Stimulated activated CD4-positive, alpha-beta T cell treated with anti-CD3 and anti-CD28 coated beads, Interleukin-15, amount 100 ng/mL, for 1 hour (primary cell): ENCODE data around the gene CCT6A.
"Not testable (repeated sequence)": the region's sequence is repeated elsewhere in the genome, so short reads cannot be mapped to it uniquely, and the experiment has no call there.

Source experiments
- DNase-seq, 2 donors: peaks; one replicate each; pipeline ENCODE4 v3.0.0-alpha.2; 2020; ENCODE audit warnings: low read depth in 1 of 2, low spot score in 1 of 2

Gene CCT6A

DNA sequence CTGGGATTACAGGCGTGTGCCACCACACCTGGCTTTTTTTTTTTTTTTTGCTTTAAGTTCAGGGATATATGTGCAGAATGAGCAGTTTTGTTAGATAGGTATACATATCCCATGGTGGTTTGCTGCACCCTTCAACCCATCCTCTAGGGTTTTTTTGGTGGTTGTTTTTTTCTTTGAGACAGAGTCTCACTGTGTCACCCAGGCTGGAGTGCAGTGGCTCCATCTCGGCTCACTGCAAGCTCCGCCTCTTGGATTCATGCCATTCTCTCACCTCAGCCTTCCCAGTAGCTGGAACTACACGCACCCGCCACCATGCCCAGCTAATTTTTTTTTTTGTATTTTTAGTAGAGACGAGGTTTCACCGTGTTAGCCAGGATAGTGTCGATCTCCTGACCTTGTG lies 2.8 kb upstream of the CCT6A start:
- not testable (repeated sequence) for DNase-seq

DNA sequence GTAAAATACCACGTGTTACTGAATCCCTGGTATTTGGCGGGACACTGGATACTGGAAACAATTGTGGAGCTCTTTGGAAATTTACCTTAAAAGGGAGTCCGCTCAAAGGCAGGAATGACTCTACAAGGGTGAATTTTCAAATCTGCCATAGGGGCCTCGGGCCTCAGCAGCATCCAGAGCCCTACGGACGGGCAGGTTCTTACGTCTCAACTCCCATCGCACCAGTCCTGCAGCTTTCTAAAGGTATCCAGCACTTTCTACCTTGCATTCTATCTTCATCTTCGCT lies 569 bp upstream of the CCT6A start:
- no peak for DNase-seq

DNA sequence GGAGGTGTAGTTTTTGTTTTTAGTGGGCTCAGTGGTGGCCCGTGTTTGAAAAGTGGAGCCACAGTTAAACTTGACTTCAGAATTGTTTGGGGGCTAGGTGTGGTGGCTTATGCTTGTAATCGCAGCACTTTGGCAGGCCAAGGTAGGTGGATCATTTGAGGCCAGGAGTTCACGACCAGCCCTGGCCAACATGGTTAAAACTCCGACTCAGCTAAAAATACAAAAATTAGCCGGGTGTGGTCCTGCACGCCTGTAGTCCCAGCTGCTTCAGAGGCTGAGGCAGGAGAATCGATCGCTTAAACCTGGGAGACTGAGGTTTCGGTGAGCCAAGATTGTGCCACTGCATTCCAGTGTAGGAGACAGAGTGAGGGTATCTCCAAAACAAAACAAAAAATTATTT lies 1.8 kb downstream of the CCT6A start:
- no peak for DNase-seq

DNA sequence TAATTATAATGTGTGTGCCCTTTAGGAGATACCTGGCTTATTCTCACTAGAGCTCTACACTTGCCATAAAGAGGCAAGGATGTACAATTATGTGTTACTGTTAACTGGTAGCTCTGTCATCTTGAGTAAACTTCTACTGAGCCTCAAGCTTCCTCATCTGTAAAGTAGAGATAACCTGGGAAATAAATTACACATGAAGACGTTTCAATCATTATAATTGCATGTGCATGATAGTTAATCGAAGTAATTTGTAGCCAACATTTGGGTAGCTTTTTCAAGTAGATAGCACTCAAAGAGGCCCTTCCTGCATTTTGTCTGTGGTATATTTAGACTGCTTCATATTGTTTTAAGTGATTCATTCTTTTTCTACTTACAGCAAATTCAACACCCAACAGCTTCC lies 2.4 kb downstream of the CCT6A start:
- no peak for DNase-seq

DNA sequence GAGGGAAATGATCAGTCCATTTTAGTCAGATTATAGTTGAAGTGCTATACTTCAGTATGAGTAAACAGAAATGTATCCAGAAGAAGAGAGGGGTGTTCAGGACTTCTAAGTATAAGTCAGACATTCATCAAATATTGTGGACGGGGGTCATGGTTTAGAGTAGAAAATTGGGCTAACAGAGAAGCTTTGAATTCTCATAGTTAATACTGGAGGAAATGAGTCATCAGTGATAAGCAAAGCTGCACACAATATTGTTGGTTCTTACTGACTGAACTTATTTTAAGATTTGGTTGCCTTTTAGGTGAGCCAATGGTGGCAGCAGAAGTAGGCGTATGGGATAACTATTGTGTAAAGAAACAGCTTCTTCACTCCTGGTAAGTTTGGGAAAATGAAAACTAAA lies 10.8 kb downstream of the CCT6A start:
- DNase-seq = no peak

DNA sequence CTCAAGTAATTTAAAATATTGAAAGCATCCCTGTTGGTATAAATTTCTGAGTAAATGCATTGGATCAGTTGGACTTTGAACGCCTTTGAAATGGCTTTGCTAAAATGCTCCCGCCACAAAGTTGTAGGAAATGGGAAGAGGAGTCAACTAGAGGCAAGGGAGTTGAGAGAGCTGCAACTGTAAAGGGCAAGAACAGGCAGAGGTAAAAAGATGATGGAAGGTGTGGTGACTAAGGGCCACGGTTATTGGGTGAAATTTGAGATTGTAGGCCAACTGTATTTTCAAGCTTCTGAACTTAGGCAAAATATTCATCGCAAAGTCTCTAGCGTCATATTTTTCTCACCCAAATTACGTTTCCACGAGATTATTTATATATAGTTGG lies 11.9 kb downstream of the CCT6A start:
- no peak for DNase-seq

DNA sequence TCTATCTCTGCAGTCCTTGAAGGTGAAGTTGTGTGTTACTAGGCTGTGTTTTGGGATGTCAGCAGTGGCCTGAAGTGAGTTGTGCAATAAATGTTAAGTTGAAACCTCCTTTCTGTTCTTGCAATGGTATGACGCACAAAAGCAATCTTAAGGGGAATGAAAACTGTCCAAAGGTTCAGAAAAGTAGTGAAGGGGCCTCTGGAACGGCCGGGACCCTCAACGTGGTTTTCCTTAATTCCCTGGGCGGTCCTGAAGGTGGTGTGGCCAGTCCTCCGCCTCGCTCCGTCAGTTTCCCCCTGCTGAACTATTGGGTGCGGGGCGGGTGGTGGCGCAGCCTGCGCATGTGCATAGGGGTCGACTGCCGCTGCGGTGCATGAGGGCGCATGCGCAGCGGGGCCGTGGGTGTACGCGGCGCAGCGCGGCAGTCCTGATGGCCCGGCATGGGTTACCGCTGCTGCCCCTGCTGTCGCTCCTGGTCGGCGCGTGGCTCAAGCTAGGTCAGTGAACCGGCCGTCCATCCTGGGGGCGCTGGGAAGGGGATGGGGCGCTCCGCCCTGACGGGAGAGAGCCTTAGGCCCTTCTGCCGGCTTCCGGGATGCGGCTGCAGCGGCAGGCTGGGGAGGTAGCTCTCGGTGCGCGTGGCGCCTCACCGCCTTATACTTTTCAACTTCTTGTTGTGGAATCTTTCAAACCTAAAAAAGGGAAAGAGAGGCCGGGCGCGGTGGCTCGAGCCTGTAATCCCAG lies 12.5 kb downstream of the CCT6A start, which contains the start of gene SUMF2:
Gene SUMF2, plus strand, starts transcription at position 405 of the 744 bp plus-strand sequence. Its CDS starts 26 bp downstream, at position 431.
- DNase-seq = peak; percentile 83 to 89

DNA sequence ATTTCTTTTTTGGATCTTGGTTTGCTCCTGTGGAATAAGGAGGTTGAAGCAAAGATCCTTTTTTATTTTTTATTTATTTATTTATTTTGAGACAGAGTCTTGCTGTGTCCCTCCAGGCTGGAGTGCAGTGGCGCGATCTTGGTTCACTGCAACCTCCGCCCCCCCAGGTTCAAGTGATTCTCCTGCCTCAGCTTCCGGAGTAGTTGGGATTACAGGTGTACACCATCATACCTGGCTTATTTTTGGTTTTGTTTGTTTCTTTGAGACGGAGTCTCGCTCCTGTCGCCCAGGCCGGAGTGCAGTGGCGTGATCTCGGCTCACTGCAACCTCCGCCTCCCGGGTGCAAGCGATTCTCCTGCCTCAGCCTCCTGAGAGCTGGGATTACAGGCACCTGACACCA lies 14.8 kb downstream of the CCT6A start:
- DNase-seq = not testable (repeated sequence)

DNA sequence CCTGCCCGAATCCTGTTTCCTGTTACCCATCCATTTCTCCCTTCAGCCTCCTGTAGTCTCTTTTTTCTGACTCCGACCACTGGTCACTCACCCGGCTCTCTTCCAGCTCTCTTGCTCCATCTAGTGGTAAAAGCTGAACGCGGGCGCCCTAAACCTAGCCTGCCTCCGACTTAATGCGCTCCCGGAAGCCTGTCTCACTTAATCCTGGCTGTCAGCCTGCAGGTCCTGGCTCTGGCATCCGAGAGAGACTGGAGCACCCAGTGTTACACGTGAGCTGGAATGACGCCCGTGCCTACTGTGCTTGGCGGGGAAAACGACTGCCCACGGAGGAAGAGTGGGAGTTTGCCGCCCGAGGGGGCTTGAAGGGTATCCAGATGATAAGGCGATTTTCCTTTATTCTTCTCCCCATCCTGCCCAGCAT lies 22.8 kb downstream of the CCT6A start:
- peak; percentile 34 to 35 for DNase-seq

DNA sequence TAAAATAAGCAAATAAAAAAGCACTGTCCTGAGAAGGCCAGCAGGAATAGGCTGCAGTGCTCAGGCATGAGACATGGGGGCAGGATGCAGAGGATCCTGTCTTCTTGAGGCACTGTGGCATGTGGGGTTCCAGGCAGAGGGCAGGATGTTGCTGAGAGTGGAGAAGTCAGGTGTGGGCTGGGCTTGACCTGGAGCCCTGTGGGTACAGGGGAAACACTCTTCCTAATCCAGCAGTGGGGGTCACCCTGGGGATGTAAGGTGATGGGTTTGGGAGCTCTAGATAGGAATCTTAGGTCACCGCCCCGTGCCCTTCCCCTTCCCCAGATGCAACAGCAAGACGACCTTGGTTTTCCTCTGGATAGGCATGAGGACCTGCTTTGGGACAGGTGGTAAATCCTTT lies 26.1 kb downstream of the CCT6A start:
- no peak for DNase-seq

DNA sequence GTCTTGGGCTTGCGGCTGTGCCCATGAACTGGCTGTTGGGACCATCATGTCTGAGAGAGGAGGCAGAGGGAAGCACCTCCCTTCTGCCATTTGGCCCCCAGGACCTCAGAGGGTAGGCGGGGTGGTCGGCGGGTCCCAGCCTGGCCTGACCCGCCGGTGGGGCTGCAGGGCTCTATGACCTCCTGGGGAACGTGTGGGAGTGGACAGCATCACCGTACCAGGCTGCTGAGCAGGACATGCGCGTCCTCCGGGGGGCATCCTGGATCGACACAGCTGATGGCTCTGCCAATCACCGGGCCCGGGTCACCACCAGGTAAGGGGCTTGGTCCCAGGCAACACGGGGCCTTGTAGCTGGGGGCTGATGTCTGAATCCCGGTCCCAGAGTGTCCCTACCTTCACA lies 26.6 kb downstream of the CCT6A start:
- no peak for DNase-seq

DNA sequence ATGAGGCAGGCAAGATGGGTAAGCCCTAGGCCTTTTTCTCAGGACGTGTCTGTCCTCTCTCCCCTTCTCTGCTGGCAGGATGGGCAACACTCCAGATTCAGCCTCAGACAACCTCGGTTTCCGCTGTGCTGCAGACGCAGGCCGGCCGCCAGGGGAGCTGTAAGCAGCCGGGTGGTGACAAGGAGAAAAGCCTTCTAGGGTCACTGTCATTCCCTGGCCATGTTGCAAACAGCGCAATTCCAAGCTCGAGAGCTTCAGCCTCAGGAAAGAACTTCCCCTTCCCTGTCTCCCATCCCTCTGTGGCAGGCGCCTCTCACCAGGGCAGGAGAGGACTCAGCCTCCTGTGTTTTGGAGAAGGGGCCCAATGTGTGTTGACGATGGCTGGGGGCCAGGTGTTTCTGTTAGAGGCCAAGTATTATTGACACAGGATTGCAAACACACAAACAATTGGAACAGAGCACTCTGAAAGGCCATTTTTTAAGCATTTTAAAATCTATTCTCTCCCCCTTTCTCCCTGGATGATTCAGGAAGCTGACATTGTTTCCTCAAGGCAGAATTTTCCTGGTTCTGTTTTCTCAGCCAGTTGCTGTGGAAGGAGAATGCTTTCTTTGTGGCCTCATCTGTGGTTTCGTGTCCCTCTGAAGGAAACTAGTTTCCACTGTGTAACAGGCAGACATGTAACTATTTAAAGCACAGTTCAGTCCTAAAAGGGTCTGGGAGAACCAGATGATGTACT lies 28.1 kb downstream of the CCT6A start:
- no peak for DNase-seq

DNA sequence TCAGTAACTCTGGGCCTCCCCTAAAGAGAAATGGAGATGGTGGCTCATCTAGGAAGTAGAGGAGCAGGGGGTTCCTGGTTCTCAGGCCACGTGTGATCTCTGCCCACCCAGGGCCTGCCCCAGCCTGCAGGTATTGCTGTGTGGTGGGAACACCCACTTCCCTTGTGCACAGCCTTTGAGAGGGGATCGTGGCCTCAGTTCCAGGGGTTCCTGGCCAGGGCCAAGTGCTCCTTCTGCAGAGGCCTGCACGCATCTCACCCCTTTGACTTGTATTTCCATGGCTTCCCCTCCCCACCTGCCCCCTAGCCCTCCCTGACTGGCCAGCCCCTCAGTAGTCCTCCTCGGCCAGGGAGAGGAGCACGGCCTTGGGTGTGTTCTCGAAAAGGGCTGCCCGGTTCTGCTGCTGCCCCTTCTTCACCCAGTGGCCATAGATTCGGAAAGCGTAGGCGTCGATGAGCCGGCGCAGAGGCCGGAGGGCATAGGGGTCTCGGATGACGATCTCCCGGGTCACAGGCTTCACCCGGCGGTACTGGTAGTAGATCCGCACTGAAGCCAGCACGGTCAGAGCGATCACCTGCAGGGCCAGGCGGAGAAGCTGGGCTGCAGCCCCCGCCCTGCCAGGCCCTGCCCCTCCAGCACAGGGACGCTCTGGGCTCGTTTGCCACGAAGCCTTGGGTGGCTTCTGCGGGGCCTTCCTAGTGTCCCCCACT lies 29.3 kb downstream of the CCT6A start:
- not testable (repeated sequence) for DNase-seq

DNA sequence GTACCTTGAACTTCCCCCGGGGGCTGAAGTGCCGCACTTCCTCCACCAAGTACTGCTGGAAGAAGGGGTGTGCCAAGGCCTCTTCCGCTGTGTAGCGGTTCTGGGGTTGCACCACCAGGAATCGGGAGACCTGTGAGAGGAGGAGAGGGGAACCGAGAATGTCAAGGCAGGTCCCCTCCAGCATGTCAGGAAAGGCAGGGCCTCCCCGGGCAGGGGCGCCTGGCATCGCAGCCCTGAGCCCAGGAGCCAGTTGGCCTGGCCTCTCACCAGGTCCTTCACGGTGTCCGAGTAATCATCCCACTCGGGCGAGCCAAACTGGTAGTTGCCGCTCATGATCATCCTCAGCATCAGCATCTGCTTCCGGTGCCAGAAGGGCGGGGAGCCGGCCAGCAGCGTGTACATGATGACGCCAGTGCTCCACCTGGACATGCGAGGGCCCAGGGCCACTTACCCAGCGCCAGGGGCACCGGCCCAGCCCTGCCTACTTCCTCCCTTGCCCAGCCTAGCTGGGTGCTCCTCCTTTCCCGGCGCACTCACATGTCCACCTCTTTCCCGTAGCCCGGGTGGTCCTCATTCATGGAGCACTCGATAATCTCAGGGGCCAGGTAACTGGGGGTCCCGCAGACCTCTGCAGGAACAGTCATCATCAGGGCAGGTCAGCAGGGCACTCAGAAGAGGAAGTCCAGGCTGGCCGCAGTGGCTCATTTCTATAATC lies 30.2 kb downstream of the CCT6A start:
- DNase-seq = no peak

DNA sequence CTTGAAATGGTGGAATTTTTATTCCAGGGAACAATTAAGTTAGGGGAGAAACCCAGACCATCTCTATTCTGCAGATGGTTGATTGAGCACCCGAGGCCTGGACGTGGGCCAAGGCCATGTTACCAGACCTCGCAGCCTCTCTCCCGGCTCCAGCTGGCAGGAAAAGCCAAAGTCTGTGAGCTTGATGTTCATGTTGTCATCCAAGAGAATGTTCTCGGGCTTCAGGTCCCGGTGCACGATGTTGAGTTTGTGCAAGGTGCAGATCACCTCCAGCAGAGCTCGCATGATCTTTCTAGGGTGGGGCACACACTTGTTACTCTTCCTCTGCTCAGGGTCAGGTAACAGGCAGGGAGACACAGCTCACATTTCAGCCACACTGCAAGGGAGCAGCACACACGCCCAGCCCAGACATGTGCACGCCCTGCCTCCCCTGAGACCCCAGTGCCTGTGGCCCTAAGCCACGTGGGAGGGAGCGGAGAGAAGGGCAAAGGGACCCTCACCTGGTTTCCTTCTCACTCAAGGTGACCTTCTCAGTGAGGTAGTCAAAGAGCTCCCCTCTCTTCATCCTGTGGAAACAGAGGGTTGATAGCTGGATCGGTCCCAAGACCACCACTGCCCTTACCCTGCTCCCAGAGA lies 31.7 kb downstream of the CCT6A start:
- no peak for DNase-seq

DNA sequence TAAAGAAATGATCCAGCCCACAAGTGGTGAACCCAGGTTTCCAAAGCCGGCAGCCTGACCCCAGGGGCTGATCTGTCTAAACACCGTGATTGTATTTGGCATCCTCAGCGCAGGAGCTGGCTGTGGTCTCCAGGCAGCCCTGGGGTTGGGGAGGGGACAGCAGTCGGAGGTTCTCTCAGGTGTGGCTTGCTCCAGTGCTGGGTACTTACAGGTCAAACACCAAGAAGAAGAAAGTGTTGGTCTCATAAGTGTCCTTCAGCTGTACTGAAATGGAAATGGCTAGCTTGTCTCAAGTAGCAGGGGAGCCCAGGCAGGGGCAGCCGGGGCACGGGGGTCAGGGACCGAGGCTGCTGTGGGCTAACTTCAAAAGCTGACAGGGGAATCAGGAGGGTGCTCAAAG lies 35.2 kb downstream of the CCT6A start:
- DNase-seq = no peak

DNA sequence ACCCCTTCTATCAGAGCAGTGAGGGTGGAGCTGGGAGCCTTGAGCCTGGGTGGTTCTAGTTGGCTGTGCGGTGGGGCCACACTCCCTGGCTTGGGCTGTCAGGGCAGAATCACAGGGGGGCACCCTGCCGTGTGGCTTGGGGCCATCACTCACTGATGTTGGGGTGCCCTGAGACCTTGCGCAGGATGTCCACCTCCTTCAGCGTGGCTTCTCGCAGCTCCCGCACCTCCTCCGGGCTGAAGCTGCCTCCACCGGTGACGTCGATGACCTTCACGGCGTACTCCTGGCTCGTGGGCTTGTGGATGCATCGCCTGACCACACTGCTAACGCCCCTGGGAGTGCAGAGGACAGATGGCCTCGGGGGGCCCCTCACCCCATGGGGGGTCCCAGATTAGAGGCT lies 35.9 kb downstream of the CCT6A start:
- DNase-seq = no peak

DNA sequence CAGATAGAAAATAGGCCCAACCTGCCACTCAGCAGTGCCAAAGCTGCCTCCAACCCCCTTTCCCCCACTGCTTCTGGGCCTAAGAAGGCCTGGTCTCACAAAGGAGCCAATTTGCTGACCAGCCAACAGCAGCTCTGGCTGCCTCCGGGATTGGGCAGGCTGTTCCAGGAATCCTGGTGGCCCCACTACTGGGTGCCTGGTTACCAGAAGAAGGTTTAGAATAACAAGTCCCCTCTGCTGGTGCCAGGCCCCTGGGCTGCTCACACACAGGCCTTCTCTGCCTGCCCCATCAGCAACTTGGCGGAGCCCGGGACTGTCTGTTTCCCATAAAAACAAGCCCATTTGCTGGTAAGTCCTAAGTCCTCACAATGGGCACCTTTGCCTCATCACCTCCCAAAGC lies 40.0 kb downstream of the CCT6A start:
- no peak for DNase-seq

DNA sequence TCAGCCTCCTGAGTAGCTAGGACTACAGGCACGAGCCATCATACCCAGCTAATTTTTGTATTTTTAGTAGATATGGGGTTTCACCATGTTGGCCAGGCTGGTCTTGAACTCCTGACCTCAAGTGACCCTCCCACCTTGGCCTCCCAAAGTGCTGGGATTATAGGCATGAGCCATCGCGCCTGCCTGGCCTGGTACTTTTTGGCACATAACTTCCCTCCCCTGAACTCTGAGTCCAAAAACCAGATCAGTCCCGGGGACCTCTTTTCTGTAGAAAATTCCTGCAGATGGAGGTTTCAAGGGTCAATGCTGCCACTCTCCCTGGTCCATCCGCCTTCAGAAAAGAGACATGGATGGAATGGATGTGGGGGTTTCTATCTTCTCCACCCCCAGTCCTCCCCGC lies 40.8 kb downstream of the CCT6A start:
- DNase-seq = not testable (repeated sequence)

DNA sequence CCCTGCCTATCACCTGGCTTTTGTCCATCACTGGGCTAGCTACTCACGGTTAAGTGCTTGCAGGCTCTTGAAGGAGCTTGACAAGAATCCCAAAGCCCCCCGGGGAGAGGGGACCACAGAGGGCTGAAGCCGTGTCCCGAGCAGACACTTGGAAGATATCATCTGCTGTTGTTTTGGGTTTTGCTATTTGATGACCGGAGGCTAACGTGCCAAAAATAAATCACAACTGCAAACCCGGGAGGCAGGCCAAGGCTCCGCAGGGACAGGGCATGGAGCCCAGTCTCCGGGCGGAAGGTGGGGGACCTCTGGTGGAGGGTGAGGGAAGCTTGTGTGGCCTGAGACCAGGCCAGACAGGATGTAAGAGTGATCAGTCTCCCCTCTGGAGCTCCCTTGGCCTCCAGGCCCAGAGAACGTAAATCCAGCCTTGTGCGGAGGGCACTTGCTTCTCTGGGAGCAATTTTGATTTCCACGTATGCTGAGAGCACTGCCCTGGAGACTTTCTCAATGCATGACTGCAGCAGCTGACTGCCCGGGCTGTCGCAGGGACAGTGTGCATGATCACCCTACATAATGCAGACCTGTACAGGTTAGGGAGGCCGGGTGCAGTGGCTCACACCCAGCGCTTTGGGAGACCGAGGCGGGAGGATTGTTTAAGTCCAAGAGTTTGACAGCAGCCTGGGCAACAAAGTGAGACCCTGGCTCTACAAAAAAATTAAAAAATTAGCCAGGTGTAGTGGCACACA lies 41.4 kb downstream of the CCT6A start, which contains the start of gene PHKG1:
Gene PHKG1, minus strand, starts transcription at position 164 of the 743 bp plus-strand sequence. CDS start 4,011 bp downstream, outside the sequence.
- DNase-seq = no peak
